Karpas-422 (cell line): ENCODE results near the gene ZDHHC9. TPM values are rescaled to one million over a fixed set of nuclear protein-coding genes. Genes with fewer than 3 reads are reported as not detected.

Experiments used
- DNase-seq: peaks from one replicate; pipeline ENCODE4 v3.0.0-alpha.2; 2015
- H2AFZ ChIP-seq: fragments of 200-600 bp; sonication (generic); 2 replicates; pipeline ENCODE4 v1.6.1; 2014; ENCODE audit warnings: antibody characterized with exemption, low read length, mixed read lengths
- H3K27ac ChIP-seq: fragments of 200-600 bp; sonication (generic); 2 replicates; pipeline ENCODE4 v1.5.1; 2014; ENCODE audit warnings: mild to moderate bottlenecking, low read length, moderate library complexity
- H3K27me3 ChIP-seq: fragments of 200-600 bp; sonication (generic); 2 replicates; pipeline ENCODE4 v1.6.1; 2014; ENCODE audit warnings: low read length, mixed read lengths
- H3K36me3 ChIP-seq: fragments of 200-600 bp; sonication (generic); 2 replicates; pipeline ENCODE4 v1.6.1; 2014; ENCODE audit warnings: low read length, mixed read lengths; ENCODE audit not compliant: insufficient read depth
- H3K4me1 ChIP-seq: fragments of 200-600 bp; sonication (generic); 2 replicates; pipeline ENCODE4 v1.6.1; 2014; ENCODE audit warnings: mild to moderate bottlenecking, low read length, mixed read lengths
- H3K4me2 ChIP-seq: fragments of 200-600 bp; sonication (generic); 2 replicates; pipeline ENCODE4 v1.6.1; 2014; ENCODE audit warnings: low read length, low read depth, mild to moderate bottlenecking; ENCODE audit not compliant: poor library complexity, severe bottlenecking
- H3K4me3 ChIP-seq: fragments of 200-600 bp; sonication (generic); 2 replicates; pipeline ENCODE4 v1.5.1; 2014; ENCODE audit warnings: mild to moderate bottlenecking, antibody characterized with exemption, low read length, mixed read lengths
- H3K79me2 ChIP-seq: fragments of 200-600 bp; sonication (generic); 2 replicates; pipeline ENCODE4 v1.6.1; 2014; ENCODE audit warnings: mild to moderate bottlenecking, low read length, mixed read lengths
- H3K9ac ChIP-seq: fragments of 200-600 bp; sonication (generic); 2 replicates; pipeline ENCODE4 v1.6.0; 2014; ENCODE audit warnings: low read length
- H3K9me2 ChIP-seq: fragments of 200-600 bp; sonication (generic), shearing (Covaris generic); replicated peaks from 2 replicates; pipeline ENCODE4 v1.6.0; 2014; ENCODE audit warnings: mild to moderate bottlenecking, low read length, moderate library complexity; ENCODE audit not compliant: insufficient read depth
- H3K9me3 ChIP-seq: fragments of 300-700, 200-600 bp; sonication (generic); 2 replicates; pipeline ENCODE4 v1.6.1; 2014; ENCODE audit warnings: low read length, mixed read lengths
- H4K20me1 ChIP-seq: fragments of 200-600 bp; sonication (generic); 2 replicates; pipeline ENCODE4 v1.6.1; 2014; ENCODE audit warnings: mild to moderate bottlenecking, antibody characterized with exemption, low read length, low read depth; ENCODE audit not compliant: insufficient read depth
- total RNA-seq: library from RNA; depleted of rRNA; stranded (reverse); fragments of >200 nt; shearing (Covaris generic); gene quantifications from 2 replicates; pipeline ENCODE4 v1.2.3, GENCODE V29; 2014; ENCODE audit warnings: low replicate concordance

The ZDHHC9 gene
- total RNA-seq, 1 experiment from 2014 or later = 18.4 TPM

DNA sequence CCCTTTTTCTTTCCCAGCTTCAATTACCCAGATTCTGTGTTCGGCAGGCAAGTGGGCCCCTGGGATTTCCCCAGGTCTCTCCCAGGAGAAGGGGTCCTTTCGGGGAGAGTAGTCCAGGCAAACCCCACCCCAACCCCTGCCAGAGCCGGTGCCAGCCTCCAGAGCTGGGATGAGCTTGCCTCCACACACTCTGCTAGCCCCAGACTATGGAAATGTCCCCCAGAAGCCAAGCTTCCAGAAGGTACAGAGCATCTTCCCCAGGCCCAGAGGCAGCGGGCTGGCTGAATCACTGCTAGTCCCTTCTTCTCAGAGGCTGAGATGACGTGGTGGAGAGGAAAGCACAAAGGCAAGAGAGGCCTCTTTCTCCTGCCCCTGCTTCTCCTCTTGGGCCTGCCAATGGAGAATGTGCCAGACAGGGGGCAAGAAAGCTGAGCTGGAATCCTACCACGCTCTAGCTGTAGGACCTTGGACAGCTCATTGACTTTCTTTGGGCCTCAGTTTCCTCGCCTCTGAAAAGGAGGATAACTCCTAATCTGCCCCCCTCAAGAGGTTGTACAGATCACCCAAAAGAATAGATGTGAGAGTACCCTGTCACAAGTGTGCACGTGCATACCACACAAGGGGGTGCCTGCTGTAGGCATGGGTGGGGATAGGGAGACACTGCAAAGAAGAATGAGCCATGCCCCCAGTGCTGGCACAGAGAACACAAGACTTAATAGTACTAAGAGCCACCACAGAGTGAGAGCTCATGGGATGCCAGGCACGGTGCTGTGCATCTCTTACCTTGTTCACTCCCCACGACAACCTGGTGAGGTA lies 61.8 kb downstream of the ZDHHC9 start:
- H3K79me2 ChIP-seq = peaks cover 59% of the 10 kb centered on the region
- H4K20me1 ChIP-seq = no peaks in the 10 kb centered on the region
- H3K9me3 ChIP-seq = no peaks in the 10 kb centered on the region
- H3K4me1 ChIP-seq = peaks cover 86% of the 10 kb centered on the region
- DNase-seq = no peak
- peak overlapping the region; percentile 57 for H3K4me2 ChIP-seq
- H2AFZ ChIP-seq = no peak overlapping the region
- peak overlapping the region; percentile 83 for H3K27ac ChIP-seq
- no peaks in the 10 kb centered on the region for H3K36me3 ChIP-seq
- peak overlapping the region; percentile 57; the same call in 1 of the 2 replicates for H3K4me3 ChIP-seq
- H3K9me2 ChIP-seq = no peaks in the 10 kb centered on the region
- no peaks in the 10 kb centered on the region for H3K27me3 ChIP-seq
- H3K9ac ChIP-seq = peak overlapping the region; percentile 70

- Histone ChIP-seq H3K79me2 (peaks cover 58% of the 10 kb centered on the region), H3K27ac (peak overlapping the region; percentile 95), H3K4me3 (peak overlapping the region; percentile 70), H3K9me2 (no peaks in the 10 kb centered on the region), H4K20me1 (no peaks in the 10 kb centered on the region), H3K27me3 (no peaks in the 10 kb centered on the region), H3K4me2 (peak overlapping the region; percentile 89), H3K9me3 (no peaks in the 10 kb centered on the region), H3K36me3 (no peaks in the 10 kb centered on the region), H3K9ac (peak overlapping the region; percentile 79), H2AFZ (no peak overlapping the region), H3K4me1 (peaks cover 89% of the 10 kb centered on the region)
- peak; percentile 90 for DNase-seq
These were observed 62.5 kb downstream of the ZDHHC9 start for GRCh38 chrX:129781134-129781672.

DNA sequence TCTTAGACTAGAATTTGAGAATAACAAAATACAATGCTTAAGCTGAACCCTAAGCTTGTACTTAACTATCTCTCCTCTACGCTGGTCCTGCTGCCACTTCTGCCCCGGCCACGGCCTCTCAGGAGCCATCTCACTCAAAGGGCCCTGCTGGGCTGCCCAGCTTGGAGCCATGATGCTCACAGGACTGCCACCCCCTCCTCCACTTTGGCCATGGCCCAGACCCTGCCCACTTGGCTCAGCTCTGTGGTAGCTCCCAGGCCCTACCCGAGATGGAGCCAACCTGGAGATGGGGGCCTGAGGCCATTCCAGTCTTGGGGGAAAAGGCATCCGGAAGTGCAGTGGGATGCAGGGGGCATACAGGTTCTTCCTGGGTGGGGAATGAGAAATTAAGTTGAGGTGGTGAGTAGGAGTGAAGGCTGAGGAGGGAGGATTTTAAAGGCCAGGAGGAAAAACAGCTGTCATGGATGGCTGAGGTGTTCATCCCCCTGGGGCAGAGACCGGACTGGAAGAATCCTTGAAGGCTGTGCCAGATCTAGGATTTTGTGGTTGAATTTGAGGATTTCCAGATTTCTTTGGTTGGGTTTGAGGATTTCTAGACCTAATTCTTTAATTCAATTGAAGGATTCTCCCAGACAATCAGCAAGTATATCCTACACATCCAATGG lies 63.1 kb downstream of the ZDHHC9 start:
- H3K4me1 ChIP-seq = peaks cover 82% of the 10 kb centered on the region
- H3K79me2 ChIP-seq = peaks cover 52% of the 10 kb centered on the region
- H3K27me3 ChIP-seq = no peaks in the 10 kb centered on the region
- H3K27ac ChIP-seq = peak overlapping the region; percentile 95
- no peak overlapping the region for H2AFZ ChIP-seq
- H4K20me1 ChIP-seq = no peaks in the 10 kb centered on the region
- H3K9me2 ChIP-seq = no peaks in the 10 kb centered on the region
- H3K4me3 ChIP-seq = peak overlapping the region; percentile 70
- peak overlapping the region; percentile 79 for H3K9ac ChIP-seq
- no peaks in the 10 kb centered on the region for H3K36me3 ChIP-seq
- no peaks in the 10 kb centered on the region for H3K9me3 ChIP-seq
- peak overlapping the region; percentile 89 for H3K4me2 ChIP-seq
- peak; percentile 52 for DNase-seq

- H3K9me3 ChIP-seq = no peaks in the 10 kb centered on the region
- peaks cover 46% of the 10 kb centered on the region for H3K79me2 ChIP-seq
- peak within 1 kb of the TSS; percentile 95 for H3K27ac ChIP-seq
- H3K4me3 ChIP-seq = peak within 1 kb of the TSS; percentile 70
- no peaks in the 10 kb centered on the region for H3K9me2 ChIP-seq
- H3K4me1 ChIP-seq = peaks cover 76% of the 10 kb centered on the region
- no peaks in the 10 kb centered on the region for H3K27me3 ChIP-seq
- no peaks in the 10 kb centered on the region for H3K36me3 ChIP-seq
- no peaks in the 10 kb centered on the region for H4K20me1 ChIP-seq
- DNase-seq = peak; percentile 84
- peak within 1 kb of the TSS; percentile 79 for H3K9ac ChIP-seq
- peak within 1 kb of the TSS; percentile 89 for H3K4me2 ChIP-seq
- no peak within 1 kb of the TSS; the same call in 1 of the 2 replicates for H2AFZ ChIP-seq
These were observed 63.9 kb downstream of the ZDHHC9 start, which contains the start of gene SASH3 for GRCh38 chrX:129779747-129780146. Gene SASH3, plus strand, starts transcription at chrX:129779949. Its CDS starts 149 bp downstream, at chrX:129780098.

GRCh38 chrX:129779086-129779672 lies 64.5 kb downstream of the ZDHHC9 start:
- peaks cover 72% of the 10 kb centered on the region for H3K4me1 ChIP-seq
- peak overlapping the region; percentile 70 for H3K4me3 ChIP-seq
- H3K9me3 ChIP-seq = no peaks in the 10 kb centered on the region
- H3K79me2 ChIP-seq = peaks cover 41% of the 10 kb centered on the region
- no peak overlapping the region; the same call in 1 of the 2 replicates for H2AFZ ChIP-seq
- H3K36me3 ChIP-seq = no peaks in the 10 kb centered on the region
- DNase-seq = no peak
- H3K9me2 ChIP-seq = no peaks in the 10 kb centered on the region
- H3K27me3 ChIP-seq = no peaks in the 10 kb centered on the region
- H3K4me2 ChIP-seq = peak overlapping the region; percentile 89
- H4K20me1 ChIP-seq = no peaks in the 10 kb centered on the region
- H3K9ac ChIP-seq = peak overlapping the region; percentile 79
- peak overlapping the region; percentile 95 for H3K27ac ChIP-seq

GRCh38 chrX:129777218-129778030 lies 66.3 kb downstream of the ZDHHC9 start:
- H3K79me2 ChIP-seq = peaks cover 24% of the 10 kb centered on the region
- DNase-seq = peak; percentile 89
- peak overlapping the region; percentile 70 for H3K4me3 ChIP-seq

DNA sequence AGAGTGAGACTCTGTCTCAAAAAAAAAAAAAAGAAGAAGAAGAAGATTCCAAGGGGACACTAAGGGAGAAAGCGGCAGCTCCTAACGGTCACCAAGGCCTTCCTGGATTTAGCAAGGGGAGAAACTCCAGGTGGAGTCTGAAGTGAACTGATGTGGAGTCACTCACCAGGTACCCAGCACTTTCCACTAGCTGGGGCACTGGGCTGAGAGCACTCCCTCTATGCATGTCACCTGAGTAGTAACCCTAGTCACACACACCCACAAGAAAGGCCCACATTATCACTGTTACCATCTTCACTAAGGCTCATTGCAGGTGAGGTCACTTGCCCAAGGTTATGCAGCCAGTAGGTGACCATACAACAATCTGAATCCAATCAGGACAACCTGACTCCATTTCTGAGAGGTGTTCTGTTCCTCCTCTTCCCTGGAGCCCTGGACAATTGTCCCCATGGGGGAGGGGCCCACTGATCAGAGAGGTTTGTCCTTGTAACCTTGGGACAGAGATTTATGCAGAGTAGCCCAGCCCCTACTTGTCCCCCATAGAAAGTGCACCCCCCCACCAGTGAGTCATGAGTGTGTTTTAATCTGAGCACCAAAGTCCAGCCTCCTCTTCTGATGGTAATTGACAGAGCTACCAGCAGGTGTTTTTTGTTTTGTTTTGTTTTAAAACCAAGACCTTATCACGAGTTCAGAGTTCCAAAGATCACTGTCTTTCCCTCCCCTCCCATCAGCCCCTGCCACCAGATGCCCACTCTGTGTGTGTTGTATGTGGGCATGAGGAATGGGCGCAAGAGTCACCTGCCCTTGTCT lies 69.8 kb downstream of the ZDHHC9 start:
- peaks cover 61% of the 10 kb centered on the region for H3K4me1 ChIP-seq
- no peaks in the 10 kb centered on the region for H4K20me1 ChIP-seq
- H3K79me2 ChIP-seq = no peaks in the 10 kb centered on the region
- no peaks in the 10 kb centered on the region for H3K36me3 ChIP-seq
- H3K9me2 ChIP-seq = no peaks in the 10 kb centered on the region
- H3K4me3 ChIP-seq = no peak overlapping the region
- peak overlapping the region; percentile 90 for H3K27ac ChIP-seq
- peak overlapping the region; percentile 58 for H3K4me2 ChIP-seq
- no peaks in the 10 kb centered on the region for H3K9me3 ChIP-seq
- H3K27me3 ChIP-seq = no peaks in the 10 kb centered on the region
- DNase-seq = no peak
- no peak overlapping the region for H2AFZ ChIP-seq
- H3K9ac ChIP-seq = peak overlapping the region; percentile 18; the same call in 1 of the 2 replicates

More at GRCh38 chrX:129777218-129778030, 66.3 kb downstream of the ZDHHC9 start:
- no peaks in the 10 kb centered on the region for H3K36me3 ChIP-seq
- H3K4me1 ChIP-seq = peaks cover 72% of the 10 kb centered on the region
- H2AFZ ChIP-seq = peak overlapping the region; percentile 52; the same call in 1 of the 2 replicates
- no peaks in the 10 kb centered on the region for H3K9me2 ChIP-seq
- no peaks in the 10 kb centered on the region for H3K27me3 ChIP-seq
- peak overlapping the region; percentile 79 for H3K9ac ChIP-seq
- H3K27ac ChIP-seq = peak overlapping the region; percentile 95
- no peaks in the 10 kb centered on the region for H3K9me3 ChIP-seq
- peak overlapping the region; percentile 72 for H3K4me2 ChIP-seq
- no peaks in the 10 kb centered on the region for H4K20me1 ChIP-seq
